Stimulated activated naive CD4-positive, alpha-beta T cell (primary cell): ENCODE results near the gene SGMS1.
"Not testable (repeated sequence)": the region's sequence is repeated elsewhere in the genome, so short reads cannot be mapped to it uniquely, and the experiment has no call there.

Source experiments
- DNase-seq, 6 experiments: peaks; one replicate each; lab custom pipeline; 2025; lab: John Stamatoyannopoulos, UW

Gene SGMS1

GRCh38 chr10:50538555-50539398 is 85.0 kb downstream of the SGMS1 start:
- DNase-seq: no peak

GRCh38 chr10:50536617-50537240 is 87.0 kb downstream of the SGMS1 start:
- DNase-seq: no peak

- not testable (repeated sequence) for DNase-seq
Measured at GRCh38 chr10:50534748-50535376, 88.9 kb downstream of the SGMS1 start.

GRCh38 chr10:50533296-50533695 is 90.5 kb downstream of the SGMS1 start:
- no peak for DNase-seq

- DNase-seq: no peak
Measured at GRCh38 chr10:50531388-50532077, 92.2 kb downstream of the SGMS1 start.

DNA sequence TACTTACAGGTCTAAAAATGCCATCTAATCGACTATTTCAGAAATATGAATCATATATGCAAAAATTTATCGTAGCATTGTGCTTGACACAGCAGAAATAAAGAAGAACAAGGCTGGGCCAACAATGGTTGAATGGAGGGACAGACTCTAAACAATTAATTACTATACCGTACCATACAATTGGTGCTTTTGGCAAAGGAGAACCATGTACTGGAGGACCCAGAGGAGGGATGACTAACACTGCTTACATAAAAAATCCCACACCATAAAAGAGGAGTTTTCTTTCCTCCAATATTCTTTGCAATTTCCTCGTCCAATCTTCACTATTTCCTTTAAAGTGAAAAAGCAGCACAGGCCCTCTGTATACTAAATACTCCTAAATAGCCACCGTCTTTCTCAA is 94.1 kb downstream of the SGMS1 start:
- DNase-seq: no peak

DNA sequence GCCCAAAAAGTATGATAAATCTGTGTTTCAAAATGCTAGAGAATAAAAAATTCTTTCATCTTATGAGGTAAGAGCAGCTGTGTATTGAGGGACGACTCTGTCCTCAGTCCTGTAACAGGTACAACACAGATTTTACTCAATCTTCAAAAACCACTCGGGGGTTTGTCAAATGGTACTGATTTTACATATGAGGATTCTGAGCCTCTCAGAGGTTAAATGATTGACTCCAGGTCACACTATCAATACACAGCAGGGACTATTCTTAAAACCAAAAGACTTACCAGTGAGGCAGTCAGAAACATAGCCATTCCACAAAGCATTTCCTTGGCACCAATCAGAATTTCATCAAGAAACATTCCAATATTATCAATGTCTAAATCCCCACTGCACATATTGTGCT is 95.5 kb downstream of the SGMS1 start:
- no peak for DNase-seq

- no peak for DNase-seq
Measured at GRCh38 chr10:50527442-50528043, 96.2 kb downstream of the SGMS1 start.

DNA sequence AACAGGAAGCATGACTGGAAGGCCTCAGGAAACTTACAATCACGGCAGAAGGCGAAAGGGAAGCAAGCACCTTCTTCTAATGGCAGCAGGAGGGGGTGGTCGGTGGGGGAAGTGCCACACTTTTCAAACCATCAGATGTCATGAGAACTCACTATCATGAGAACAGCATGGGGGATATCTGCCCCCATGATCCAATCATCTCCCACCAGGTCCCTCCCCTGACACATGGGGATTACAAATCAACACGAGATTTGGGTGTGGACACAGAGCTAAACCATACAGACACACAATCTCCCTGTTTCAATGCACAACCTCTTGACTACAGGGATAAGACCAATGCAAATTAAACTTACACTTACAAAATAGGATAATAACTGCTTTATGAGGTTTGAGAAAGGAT is 97.6 kb downstream of the SGMS1 start:
- DNase-seq: no peak

- no peak for DNase-seq
Measured at GRCh38 chr10:50523357-50523756, 100.4 kb downstream of the SGMS1 start.

- no peak for DNase-seq
Measured at GRCh38 chr10:50522908-50523307, 100.8 kb downstream of the SGMS1 start.

DNA sequence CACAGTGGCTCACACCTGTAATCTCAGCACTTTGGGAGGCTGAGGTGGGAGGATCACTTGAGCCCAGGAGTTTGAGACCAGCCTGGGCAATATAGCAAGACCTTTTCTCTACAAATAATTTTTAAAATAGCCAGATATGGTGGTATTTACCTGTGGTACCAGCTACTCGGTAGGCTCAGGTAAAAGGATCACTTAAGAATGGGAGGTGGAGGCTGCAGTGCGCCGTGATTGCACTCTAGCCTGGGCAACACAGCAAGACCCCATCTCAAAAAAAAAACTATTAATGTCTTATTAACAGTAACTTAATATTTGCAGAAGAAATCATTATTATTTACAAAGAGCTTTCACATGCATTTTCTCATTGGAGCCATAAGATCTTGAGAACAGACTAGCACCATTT is 103.6 kb downstream of the SGMS1 start:
- no peak for DNase-seq

DNA sequence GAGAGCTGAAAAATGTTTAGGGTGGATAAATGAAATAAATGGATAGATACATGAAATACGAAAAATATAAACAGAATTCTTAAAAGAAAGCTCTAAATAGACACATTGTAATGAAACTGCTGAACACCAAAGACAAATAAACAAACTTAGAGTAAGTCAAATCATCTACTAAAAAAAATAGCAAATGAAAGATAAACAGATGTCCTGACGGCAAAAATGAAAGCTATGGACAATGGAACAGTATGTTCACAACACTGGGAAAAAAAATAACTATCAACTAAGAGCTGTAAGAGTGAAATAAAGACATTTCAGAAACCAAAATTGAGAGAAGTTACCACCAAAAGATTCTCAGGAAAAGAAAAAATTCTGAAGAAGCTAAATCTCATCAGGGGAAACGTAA is 106.1 kb downstream of the SGMS1 start:
- DNase-seq: no peak

- DNase-seq: no peak
Measured at GRCh38 chr10:50516171-50516570, 107.6 kb downstream of the SGMS1 start.

GRCh38 chr10:50515420-50515819 is 108.3 kb downstream of the SGMS1 start:
- no peak for DNase-seq

- no peak for DNase-seq
Measured at GRCh38 chr10:50514995-50515394, 108.8 kb downstream of the SGMS1 start.

DNA sequence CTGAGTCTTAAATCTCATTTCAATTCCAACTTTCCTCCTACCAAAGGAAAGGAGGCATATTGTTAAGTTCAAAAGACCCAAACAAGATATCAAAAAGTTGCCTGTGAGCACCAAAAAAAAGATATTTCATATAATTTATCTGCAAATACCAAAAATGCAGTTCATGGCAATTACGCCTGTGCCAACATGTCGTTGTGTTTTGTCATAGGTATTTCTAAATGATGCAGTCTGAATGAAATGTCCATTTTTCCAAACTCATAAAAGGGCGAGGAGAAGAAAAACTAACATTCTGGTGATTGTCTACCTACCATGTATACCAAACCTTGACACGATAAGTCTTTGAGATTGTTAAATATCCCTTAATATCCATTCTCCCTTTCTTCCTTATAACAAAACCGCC is 109.8 kb downstream of the SGMS1 start:
- DNase-seq: no peak

- DNase-seq: peak in 2 of 6 experiments; percentile 3 to 7
Measured at GRCh38 chr10:50512743-50513416, 110.9 kb downstream of the SGMS1 start.

GRCh38 chr10:50512214-50512595 is 111.6 kb downstream of the SGMS1 start:
- DNase-seq: no peak

DNA sequence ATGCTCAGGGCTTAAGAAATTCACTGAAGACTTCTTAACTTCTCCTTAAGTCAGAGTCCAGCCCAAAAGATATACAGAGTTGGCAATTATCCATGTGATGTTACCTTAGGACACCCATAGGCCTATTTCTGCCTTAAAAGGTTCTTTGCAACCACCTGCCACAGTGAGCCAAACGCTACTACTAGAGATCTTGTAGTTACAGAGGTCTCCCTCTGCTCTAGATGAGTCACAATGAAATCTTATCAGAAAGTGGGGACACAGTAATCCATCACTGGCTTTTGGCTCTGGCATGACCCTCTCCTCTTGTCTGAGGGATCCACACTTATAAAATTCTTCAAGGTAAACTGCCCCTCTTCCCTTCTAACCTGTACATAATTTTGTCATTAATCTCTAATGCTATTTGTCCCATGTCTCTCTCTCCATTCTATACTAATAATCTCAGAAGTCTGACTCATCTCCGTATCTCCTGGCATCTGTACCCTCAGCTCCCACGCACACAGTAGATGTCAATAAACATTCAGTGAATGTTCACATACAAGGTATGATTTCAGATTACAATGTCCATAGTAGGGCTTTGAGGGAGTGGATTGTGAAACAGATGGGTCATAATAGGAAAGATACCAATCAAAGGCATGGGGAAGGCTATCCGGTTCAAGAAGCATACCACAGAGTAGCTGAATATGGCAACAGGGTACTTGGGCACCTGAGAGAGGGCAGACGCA is 112.1 kb downstream of the SGMS1 start:
- DNase-seq: no peak
